ENCODE measurements around the gene GCLC.
"Not testable (repeated sequence)": the region's sequence is repeated elsewhere in the genome, so short reads cannot be mapped to it uniquely, and the experiment has no call there.

The GCLC gene

GRCh38 chr6:53544470-53545308 is at the start of gene GCLC:
Gene GCLC (minus strand): TSS chr6:53545101. CDS start chr6:53544645, 456 bp downstream.
- DNase-seq (ENCODE audit: low spot score): peak; percentile 90

GRCh38 chr6:53594596-53594995 is 49.7 kb upstream of the GCLC start:
- DNase-seq (ENCODE audit: low spot score): no peak

DNA sequence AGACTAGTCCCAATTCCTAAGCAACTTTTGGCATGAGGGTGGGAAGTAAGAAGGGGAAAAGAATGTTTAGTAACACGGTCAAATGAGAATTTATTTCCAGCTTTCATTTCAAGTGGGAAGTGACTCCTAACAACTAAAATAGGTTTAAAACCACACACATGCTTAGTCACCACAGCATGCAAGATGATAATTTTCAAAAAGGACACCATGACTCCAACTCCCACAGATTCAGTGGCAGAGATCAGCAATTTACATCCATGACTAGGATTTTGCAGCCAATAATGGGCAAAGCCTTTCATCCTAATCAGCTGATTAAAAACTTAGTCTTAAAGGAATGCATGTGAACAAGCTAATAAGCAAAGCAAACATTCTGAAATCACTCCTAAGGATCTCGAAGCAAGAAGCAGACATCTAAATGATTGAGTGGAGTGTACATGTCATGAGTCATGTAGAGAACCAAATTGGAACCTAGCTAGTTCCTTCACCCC is 48.1 kb upstream of the GCLC start:
- DNase-seq (ENCODE audit: low spot score): peak; percentile 67

GRCh38 chr6:53591873-53592272 is 47.0 kb upstream of the GCLC start:
- no peak for DNase-seq (ENCODE audit: low spot score)

GRCh38 chr6:53588816-53589509 is 44.1 kb upstream of the GCLC start:
- DNase-seq (ENCODE audit: low spot score): no peak

DNA sequence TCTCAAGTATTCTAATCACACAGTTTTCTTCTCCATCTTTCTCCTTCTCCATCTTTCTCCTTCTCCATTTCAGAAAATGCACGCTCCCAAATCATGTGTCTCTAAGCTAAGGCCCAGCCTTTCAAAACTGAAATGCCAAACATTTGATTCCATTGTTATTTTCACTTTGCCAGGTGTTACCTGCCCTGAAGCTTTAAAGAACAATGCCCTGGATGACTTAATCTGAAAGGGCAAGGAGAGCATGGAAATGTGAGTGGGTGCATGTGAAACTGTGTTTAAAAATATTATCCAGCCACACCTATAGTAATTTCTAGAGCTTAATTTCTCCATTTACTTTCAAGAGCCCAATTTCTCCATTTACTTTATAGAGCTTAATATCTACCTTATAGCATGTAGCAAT is 42.4 kb upstream of the GCLC start:
- no peak for DNase-seq (ENCODE audit: low spot score)

- no peak for DNase-seq (ENCODE audit: low spot score)
Observed at GRCh38 chr6:53585208-53585900, 40.5 kb upstream of the GCLC start.

GRCh38 chr6:53584726-53585125 is 39.8 kb upstream of the GCLC start:
- DNase-seq (ENCODE audit: low spot score): no peak

DNA sequence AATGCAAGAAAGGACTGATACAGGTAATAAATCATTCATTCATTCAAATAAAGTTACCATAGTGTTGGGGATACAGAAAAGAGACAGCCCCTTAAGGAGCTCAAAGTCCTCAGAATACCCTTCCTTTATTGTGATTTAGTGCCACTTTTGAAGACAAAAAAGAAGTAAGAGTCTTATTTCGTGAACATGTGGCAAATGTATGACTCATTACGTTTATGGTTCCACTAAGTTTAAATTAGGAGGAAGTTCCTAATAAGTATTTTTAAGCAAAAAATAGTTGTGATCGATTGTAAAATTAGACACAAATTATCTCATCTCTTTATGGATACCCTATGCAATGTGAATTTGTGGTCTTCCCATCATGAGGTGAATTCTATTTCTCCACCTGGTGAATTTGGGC is 38.5 kb upstream of the GCLC start:
- no peak for DNase-seq (ENCODE audit: low spot score)

- DNase-seq (ENCODE audit: low spot score): no peak
Observed at GRCh38 chr6:53582963-53583362, 38.1 kb upstream of the GCLC start.

GRCh38 chr6:53581856-53582255 is 37.0 kb upstream of the GCLC start:
- no peak for DNase-seq (ENCODE audit: low spot score)

DNA sequence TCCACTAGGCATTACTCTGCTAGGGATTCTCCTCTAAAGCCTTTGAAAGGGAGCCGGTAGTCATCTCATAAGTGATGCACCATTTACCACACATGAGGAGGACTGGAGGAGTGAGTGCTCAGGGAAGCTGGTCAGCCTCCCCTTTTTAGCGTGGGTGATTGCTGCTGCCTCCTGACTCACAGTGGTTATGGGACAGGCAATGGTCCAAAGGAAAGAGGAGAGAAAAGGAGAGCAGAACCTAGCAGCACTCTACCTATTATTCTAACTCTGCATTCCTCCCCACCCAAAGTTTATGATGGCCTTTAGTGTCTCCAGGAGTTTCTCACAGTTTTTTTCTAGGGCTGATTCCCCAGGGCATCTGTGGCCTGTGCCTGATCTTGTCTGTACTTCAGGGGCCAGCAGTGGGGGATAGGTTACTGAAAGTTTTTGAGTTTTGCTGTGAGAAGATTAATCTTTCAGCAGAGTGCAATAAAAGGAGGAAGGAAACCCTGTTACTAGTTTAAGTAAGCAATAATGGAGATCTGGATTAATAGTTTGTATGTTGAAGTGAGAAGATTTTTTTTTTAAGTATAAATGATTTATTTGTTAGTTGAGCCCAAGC is 36.4 kb upstream of the GCLC start:
- peak; percentile 81 for DNase-seq (ENCODE audit: low spot score)

DNA sequence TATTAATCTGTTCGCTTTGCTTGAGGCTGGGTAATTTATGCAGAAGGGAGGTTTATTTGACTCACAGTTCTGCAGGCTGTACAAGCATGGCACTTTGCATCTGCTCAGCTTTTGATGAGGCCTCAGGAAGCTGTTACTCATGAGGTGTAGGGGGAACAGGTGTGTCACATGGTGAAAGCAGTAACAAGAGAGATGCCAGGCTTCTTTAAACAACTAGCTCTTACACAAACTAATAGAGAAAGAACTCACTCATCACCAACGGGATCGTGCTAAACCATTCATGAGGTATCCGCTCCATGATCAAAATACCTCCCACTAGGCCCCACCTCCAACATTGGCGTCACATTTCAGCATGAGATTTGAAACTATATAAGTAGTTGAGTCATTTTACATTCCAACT is 34.4 kb upstream of the GCLC start:
- DNase-seq (ENCODE audit: low spot score): no peak

GRCh38 chr6:53578371-53578770 is 33.5 kb upstream of the GCLC start:
- no peak for DNase-seq (ENCODE audit: low spot score)

DNA sequence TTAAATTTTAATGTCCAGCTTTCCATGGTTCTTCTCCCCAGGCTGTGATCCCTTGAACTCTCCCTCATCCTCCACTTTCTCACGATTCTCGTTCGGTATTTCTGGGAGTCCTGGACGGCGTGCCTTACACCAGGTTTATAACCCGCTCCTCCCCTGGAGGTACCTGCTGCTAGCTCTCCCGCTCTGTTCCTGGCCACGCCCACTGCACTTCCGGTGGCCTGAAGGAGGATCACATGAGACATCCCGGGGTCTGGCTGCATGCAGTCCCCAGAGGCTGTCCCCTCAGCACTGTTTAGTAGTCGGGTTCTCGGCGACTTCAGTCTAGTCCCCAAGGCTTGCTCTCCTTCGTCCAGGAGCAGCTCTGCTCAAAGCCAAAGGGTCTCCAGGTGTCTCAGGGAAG is 28.4 kb upstream of the GCLC start:
- DNase-seq (ENCODE audit: low spot score): no peak

GRCh38 chr6:53572379-53572778 is 27.5 kb upstream of the GCLC start:
- not testable (repeated sequence) for DNase-seq (ENCODE audit: low spot score)

GRCh38 chr6:53568776-53569616 is 24.1 kb upstream of the GCLC start:
- no peak for DNase-seq (ENCODE audit: low spot score)

DNA sequence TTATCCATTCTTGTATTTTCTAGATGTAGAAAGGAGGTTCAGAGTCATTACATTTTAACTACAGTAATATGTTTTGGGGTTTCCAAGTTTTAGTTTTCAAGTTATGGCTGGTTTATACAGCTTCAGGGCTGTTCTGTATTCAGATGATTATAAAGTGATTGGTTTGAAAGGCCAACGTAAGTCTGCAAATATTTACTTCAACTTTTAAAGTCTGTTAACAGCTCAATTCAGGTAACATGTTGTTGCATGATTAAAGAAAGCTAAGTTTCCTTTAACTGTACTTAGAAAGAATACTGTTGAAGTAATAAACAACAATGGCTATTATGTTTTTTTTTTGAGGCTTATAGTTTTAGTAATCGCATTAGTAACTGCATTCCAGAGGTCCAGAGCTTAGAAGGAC is 22.8 kb upstream of the GCLC start:
- no peak for DNase-seq (ENCODE audit: low spot score)

DNA sequence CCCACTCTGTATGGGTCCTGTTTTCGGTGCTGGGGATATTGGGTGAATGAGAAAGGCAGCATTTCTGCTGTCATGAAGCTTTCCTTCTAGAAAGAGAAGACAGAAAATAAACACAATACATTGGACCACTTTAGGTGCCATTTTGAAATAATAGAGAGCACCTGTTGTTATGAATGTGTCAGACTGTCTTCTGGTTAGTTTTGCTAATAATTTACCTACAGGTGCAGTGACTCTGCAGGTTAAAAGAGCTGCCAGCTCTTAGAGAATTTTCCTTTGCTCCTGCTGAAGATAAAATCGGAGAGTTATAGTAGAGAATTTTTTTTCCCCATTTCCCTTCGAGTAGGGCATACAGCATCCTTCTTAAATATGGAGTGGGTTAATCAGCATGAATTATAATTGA is 21.9 kb upstream of the GCLC start:
- DNase-seq (ENCODE audit: low spot score): no peak

- no peak for DNase-seq (ENCODE audit: low spot score)
Observed at GRCh38 chr6:53565886-53566285, 21.0 kb upstream of the GCLC start.

GRCh38 chr6:53564401-53565065 is 19.6 kb upstream of the GCLC start:
- no peak for DNase-seq (ENCODE audit: low spot score)
